GM12878 (cell line): Measurements from ENCODE around the gene CNST. TPM values are rescaled to one million over a fixed set of nuclear protein-coding genes. Genes with fewer than 3 reads are reported as not detected.

ENCODE experiments used
- ATAC-seq: fragments of 200-7000 bp; cut with Tn5 transposase; 3 replicates; pipeline ENCODE4 v1.9.1; 2020; ENCODE audit warnings: mild to moderate bottlenecking, moderate library complexity
- BruUV-seq: library from RNA; stranded (reverse); fragments of 400-500 nt; replicated peaks from 2 replicates; lab custom pipeline; 2021; lab: Mats Ljungman, UMichigan
- CTCF ChIA-PET: fragments of 300-600 bp; sonication (Branson Sonifier 250); formaldehyde crosslinking; extraction: SDS; loops from one replicate; lab custom pipeline; 2021; ENCODE audit warnings: inconsistent platforms; lab: Yijun Ruan, JAX
- POLR2A ChIA-PET: fragments of 350-600 bp; formaldehyde crosslinking; extraction: SDS; loops from one replicate; lab custom pipeline; 2021; ENCODE audit warnings: inconsistent platforms; lab: Charles Lee
- RAD21 ChIA-PET: fragments of 300-600 bp; sonication (Branson Sonifier 250); formaldehyde crosslinking; loops from one replicate; lab custom pipeline; 2023; ENCODE audit warnings: antibody characterized with exemption; ENCODE audit not compliant: unreplicated experiment; lab: Charles Lee
- SMC1A ChIA-PET: fragments of 300-600 bp; sonication (Branson Sonifier 250); formaldehyde crosslinking; loops from one replicate; lab custom pipeline; 2023; ENCODE audit not compliant: unreplicated experiment, uncharacterized antibody; lab: Charles Lee
- DNase-seq: peaks from one replicate; pipeline ENCODE4 v3.0.0-alpha.2; 2011; ENCODE audit warnings: low read depth, low spot score
- FAIRE-seq: peaks from 3 replicates; lab custom pipeline; 2011; peaks lifted over from hg19 to GRCh38; lab: Jason Lieb, UNC
- H2AFZ ChIP-seq: 2 replicates; pipeline ENCODE4 v1.6.0; 2011; ENCODE audit warnings: low read depth, low read length, control low read depth; ENCODE audit not compliant: control insufficient read depth
- H3K27ac ChIP-seq: 2 replicates; pipeline ENCODE4 v1.5.1; 2011; ENCODE audit warnings: control low read depth; ENCODE audit not compliant: control insufficient read depth, insufficient read depth
- H3K27me3 ChIP-seq, 2 experiments: replicated peaks in 1 of 2; 2 replicates each; pipeline versions ENCODE4 v1.6.0 to v1.6.1; 2011; ENCODE audit warnings: low read length in 1 of 2; ENCODE audit not compliant: control insufficient read depth in 2 of 2, insufficient read depth in 2 of 2
- H3K36me3 ChIP-seq, 2 experiments: 2 replicates each; pipeline ENCODE4 v1.5.1; 2011; ENCODE audit warnings: low read length in 1 of 2; ENCODE audit not compliant: control insufficient read depth in 2 of 2, insufficient read depth in 2 of 2
- H3K4me1 ChIP-seq: 2 replicates; pipeline ENCODE4 v1.6.1; 2011; ENCODE audit warnings: mild to moderate bottlenecking, low read length, moderate library complexity, mixed read lengths; ENCODE audit not compliant: control insufficient read depth, insufficient read depth
- H3K4me2 ChIP-seq: 2 replicates; pipeline ENCODE4 v1.6.0; 2011; ENCODE audit warnings: control low read depth; ENCODE audit not compliant: control insufficient read depth, insufficient read depth
- H3K4me3 ChIP-seq: fragments of 200-600 bp; sonication (generic); 2 replicates; pipeline ENCODE4 v1.5.1; 2016
- H3K79me2 ChIP-seq: 2 replicates; pipeline ENCODE4 v1.6.0; 2011; ENCODE audit warnings: low read length; ENCODE audit not compliant: control insufficient read depth, insufficient read depth
- H3K9ac ChIP-seq: 2 replicates; pipeline ENCODE4 v1.8.0; 2011; ENCODE audit warnings: low read length, control low read depth, mixed read lengths; ENCODE audit not compliant: control insufficient read depth, insufficient read depth
- H3K9me3 ChIP-seq: replicated peaks from 3 replicates; pipeline ENCODE4 v1.5.1; 2011; ENCODE audit warnings: mild to moderate bottlenecking, low read length; ENCODE audit not compliant: control insufficient read depth, insufficient read depth
- H4K20me1 ChIP-seq: 2 replicates; pipeline ENCODE4 v1.6.0; 2011; ENCODE audit not compliant: control insufficient read depth, insufficient read depth
- CBX5 ChIP-seq: sonication (generic); IDR thresholded peaks from 2 replicates; pipeline ENCODE4 v1.6.1; 2016; ENCODE audit warnings: low read depth, moderate library complexity, mild to moderate bottlenecking, inconsistent platforms
- CREM ChIP-seq: IDR thresholded peaks from 2 replicates; pipeline ENCODE4 v1.6.1; 2014; ENCODE audit warnings: antibody characterized with exemption, low read depth
- ESRRA ChIP-seq: IDR thresholded peaks from 2 replicates; pipeline ENCODE4 v1.6.1; 2012; ENCODE audit warnings: mild to moderate bottlenecking, low read length, improper control_type of control experiment
- IRF5 ChIP-seq: fragments of 450-650 bp; IDR thresholded peaks from 2 replicates; pipeline ENCODE4 v1.6.1; 2017; ENCODE audit warnings: borderline replicate concordance
- JUNB ChIP-seq: IDR thresholded peaks from 2 replicates; pipeline ENCODE4 v1.6.1; 2016; ENCODE audit warnings: antibody characterized with exemption, mild to moderate bottlenecking
- MTA2 ChIP-seq: fragments of 450-650 bp; IDR thresholded peaks from 2 replicates; pipeline ENCODE4 v1.6.1; 2016; ENCODE audit warnings: low read depth, mild to moderate bottlenecking, moderate library complexity
- POLR2AphosphoS2 ChIP-seq: IDR thresholded peaks from 2 replicates; pipeline ENCODE4 v1.6.1; 2011; ENCODE audit warnings: low read depth, mild to moderate bottlenecking, low read length, improper control_type of control experiment, moderate library complexity
- RAD21 ChIP-seq: IDR thresholded peaks from 2 replicates; pipeline ENCODE4 v1.6.1; 2011; ENCODE audit warnings: mild to moderate bottlenecking, low read depth, low read length, moderate library complexity; ENCODE audit not compliant: insufficient read depth
- RELA ChIP-seq: fragments of 450-650 bp; IDR thresholded peaks from 2 replicates; pipeline ENCODE4 v1.8.0; 2014; ENCODE audit warnings: borderline replicate concordance; ENCODE audit not compliant: partially characterized antibody
- SMARCA5 ChIP-seq: fragments of 450-650 bp; IDR thresholded peaks from 2 replicates; pipeline ENCODE4 v1.6.1; 2017; ENCODE audit warnings: mild to moderate bottlenecking
- SMC3 ChIP-seq: IDR thresholded peaks from 2 replicates; pipeline ENCODE4 v1.6.1; 2011; ENCODE audit warnings: low read length, improper control_type of control experiment, borderline replicate concordance
- SREBF1 ChIP-seq: IDR thresholded peaks from 2 replicates; pipeline ENCODE4 v1.6.1; 2012; ENCODE audit warnings: mild to moderate bottlenecking, low read length
- STAT1 ChIP-seq: fragments of 450-650 bp; conservative IDR thresholded peaks from 2 replicates; pipeline ENCODE4 v1.6.1; 2014; ENCODE audit warnings: antibody characterized with exemption, mild to moderate bottlenecking
- STAT3 ChIP-seq: IDR thresholded peaks from 2 replicates; pipeline ENCODE4 v1.6.1; 2011; ENCODE audit warnings: low read depth, low read length, improper control_type of control experiment
- ZNF687 ChIP-seq: fragments of 450-650 bp; IDR thresholded peaks from 2 replicates; pipeline ENCODE4 v1.6.1; 2017; ENCODE audit warnings: mild to moderate bottlenecking, moderate library complexity
- WGBS: methylation state at CpG from one replicate; pipeline ENCODE4 v1.1.6; 2016; ENCODE audit warnings: low lambda C conversion rate; ENCODE audit not compliant: insufficient replicate concordance, insufficient coverage; ENCODE audit errors: missing lambda C conversion rate; 5-methylcytosine and 5-hydroxymethylcytosine counted together
- in situ Hi-C: fragments of 300-500 bp; cut with MboI; formaldehyde crosslinking; loops from 9 replicates; pipeline ENCODE4 v1.14.3; 2018; ENCODE audit warnings: mixed read lengths
- intact Hi-C: fragments of 100-400 bp; cut with micrococcal nuclease; formaldehyde crosslinking; loops from one replicate; pipeline ENCODE4 v1.14.2; 2022; ENCODE audit not compliant: unreplicated experiment
- polyA plus RNA-seq, 11 experiments: library from polyadenylated mRNA; depleted of rRNA in 4 of 11; unstranded in 6 of 11; stranded (reverse) in 5 of 11; fragments of >200 nt; fragmentation: Nextera tagmentation in 4 of 11; fragmentation: Illumina TruSeq in 1 of 11; extraction: Ambion mirVana in 4 of 11; extraction: Trizol in 1 of 11; gene quantifications; 1 replicate in 1 of 11; 2 replicates in 10 of 11; pipeline versions ENCODE4 v1.2.1 to v1.2.3, GENCODE V29; 2011 to 2016; ENCODE audit warnings: inconsistent platforms in 2 of 11, missing spikeins in 2 of 11, low read depth in 1 of 11
- total RNA-seq, 4 experiments: library from RNA; depleted of rRNA in 3 of 4; stranded (reverse); fragments of >200 nt in 3 of 4; fragmentation: Illumina TruSeq in 1 of 4; extraction: Trizol in 1 of 4; gene quantifications; 2 replicates each; pipeline versions ENCODE4 v1.2.1 to v1.2.3, GENCODE V29; 2013 to 2021

The CNST gene
- total and polyA plus RNA-seq, 10 of the 15 experiments (the other 5 are each of a cell fraction or from before 2014, with no cell fraction given): 4.8 to 16.2 (median 12.3) TPM

- TF ChIP-seq ZNF687 (no peak), SMARCA5 (no peak), POLR2AphosphoS2 (no peak), SREBF1 (no peak), STAT1 (no peak), STAT3 (no peak)
Observed at GRCh38 chr1:246597971-246598370, 31.7 kb downstream of the CNST start (continued).

- TF ChIP-seq JUNB (no peak), ZNF687 (no peak), RAD21 (no peak), CBX5 (no peak), RELA (no peak), MTA2 (no peak), CREM (no peak), SMC3 (no peak), IRF5 (no peak), ESRRA (no peak)
- no peak overlapping the region for H3K9ac ChIP-seq
- H3K4me2 ChIP-seq: no peak overlapping the region
- CTCF ChIA-PET: interaction anchor here (1.3 kb wide), 1 partner anchor 9 kb away, joined by 4 read pairs; no protein-coding TSS in a partner anchor
- no peaks in the 10 kb centered on the region; a peak in 1 of 4 replicates for H3K36me3 ChIP-seq
- no peak overlapping the region for H3K27ac ChIP-seq
- no TSS peak for BruUV-seq
- H3K9me3 ChIP-seq: no peaks in the 10 kb centered on the region; the same call in 2 of the 3 replicates
- POLR2A ChIA-PET: no interaction called here
- ATAC-seq (no peak), FAIRE-seq (no peak), DNase-seq (no peak)
- intact Hi-C loops: no loop called here
- RAD21 ChIA-PET: interaction anchor here (1.6 kb wide), 1 partner anchor 13 kb away, joined by 3 read pairs; no protein-coding TSS in a partner anchor
- H3K27me3 ChIP-seq: no peaks in the 10 kb centered on the region
- H4K20me1 ChIP-seq: no peaks in the 10 kb centered on the region
- H3K79me2 ChIP-seq: peaks cover 7% of the 10 kb centered on the region
- H3K4me1 ChIP-seq: peaks cover 4% of the 10 kb centered on the region; the same call in 1 of the 2 replicates
- 83% methylated on average over 4 of the region's 4 CpGs for WGBS
- in situ Hi-C loops: no loop called here
- H2AFZ ChIP-seq: no peak overlapping the region
- H3K4me3 ChIP-seq: no peak overlapping the region
- SMC1A ChIA-PET: interaction anchor here (1.7 kb wide), 1 partner anchor 35 kb away, joined by 4 read pairs; no protein-coding TSS in a partner anchor
Observed at GRCh38 chr1:246599315-246599714, 33.1 kb downstream of the CNST start.
